Esophagus squamous epithelium (tissue), 4 donors: ENCODE measurements around the gene BAZ1A.

Experiments
- CTCF ChIP-seq, 6 experiments: fragments of 450-650 bp in 4 of 6; fragments of 200-600 bp in 2 of 6; sonication (generic) in 2 of 6; IDR thresholded peaks; one replicate each; pipeline ENCODE4 v1.5.1; 2016 to 2019; ENCODE audit warnings: antibody characterized with exemption in 6 of 6, mild to moderate bottlenecking in 4 of 6, moderate library complexity in 4 of 6
- POLR2A ChIP-seq, 4 donors: fragments of 450-650 bp; IDR thresholded peaks; one replicate each; pipeline ENCODE4 v1.6.1; 2017; ENCODE audit warnings: antibody characterized with exemption in 4 of 4, mild to moderate bottlenecking in 4 of 4, moderate library complexity in 3 of 4

- TF ChIP-seq CTCF (IDR thresholded peaks at IDR 0.05) (no peak), POLR2A (IDR thresholded peaks at IDR 0.05) (no peak)
Measured at GRCh38 chr14:34796902-34797301, 78.3 kb downstream of the BAZ1A start.
